Head of caudate nucleus (tissue), 42 donors: Measurements from ENCODE around the gene ZNF708.
"Not testable (repeated sequence)": the region's sequence is repeated elsewhere in the genome, so short reads cannot be mapped to it uniquely, and the experiment has no call there.

Experiments
- DNase-seq, 42 donors: peaks; one replicate each; pipeline versions ENCODE4 v3.0.0 to v3.0.0-alpha.2; 2020 to 2021; ENCODE audit warnings: mixed read lengths in 7 of 42
- intact Hi-C: fragments of 100-400 bp; cut with DNase I; formaldehyde crosslinking; loops from one replicate; pipeline ENCODE4 v1.15.0; 2022

ZNF708 gene

GRCh38 chr19:21264416-21264815 is 64.8 kb downstream of the ZNF708 start:
- intact Hi-C loops, result no loop called here
- no peak for DNase-seq

DNA sequence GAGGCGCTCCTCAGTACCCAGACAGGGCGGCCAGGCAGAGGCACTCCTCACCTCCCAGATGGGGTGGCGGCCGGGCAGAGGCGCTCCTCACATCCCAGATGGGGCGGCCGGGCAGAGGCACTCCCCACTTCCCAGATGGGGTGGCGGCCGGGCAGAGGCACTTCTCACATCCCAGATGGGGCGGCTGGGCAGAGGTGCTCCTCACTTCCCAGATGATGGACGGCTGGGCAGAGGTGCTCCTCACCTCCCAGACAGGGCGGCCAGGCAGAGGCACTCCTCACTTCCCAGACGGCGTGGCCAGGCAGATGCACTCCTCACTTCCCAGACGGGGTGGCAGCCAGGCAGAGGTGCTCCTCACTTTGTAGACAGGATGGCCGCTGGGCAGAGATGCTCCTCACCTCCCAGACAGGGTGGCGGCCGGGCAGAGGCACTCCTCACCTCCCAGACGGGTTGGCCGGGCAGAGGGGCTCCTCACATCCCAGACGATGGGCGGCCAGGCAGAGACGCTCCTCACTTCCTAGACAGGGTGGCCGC is 68.3 kb downstream of the ZNF708 start:
- DNase-seq, intact Hi-C loops: not testable (repeated sequence)

- DNase-seq, result no peak
- intact Hi-C loops, result no loop called here
Measured at GRCh38 chr19:21260164-21260847, 68.9 kb downstream of the ZNF708 start.

- intact Hi-C loops, result not testable (repeated sequence)
Measured at GRCh38 chr19:21259421-21260124, 69.6 kb downstream of the ZNF708 start.

GRCh38 chr19:21256722-21257121 is 72.5 kb downstream of the ZNF708 start:
- DNase-seq, result peak in 1 of 42 donors; percentile 5
- intact Hi-C loops, result no loop called here

More at GRCh38 chr19:21259421-21260124, 69.6 kb downstream of the ZNF708 start:
- not testable (repeated sequence) for DNase-seq
